ENCODE data around the gene FRMD4A.

- no peak for TF ChIP-seq EZH2 (IDR thresholded peaks at IDR 0.05; ENCODE audit: low read length, unreplicated experiment)
- TF ChIP-seq, protein P1, sequence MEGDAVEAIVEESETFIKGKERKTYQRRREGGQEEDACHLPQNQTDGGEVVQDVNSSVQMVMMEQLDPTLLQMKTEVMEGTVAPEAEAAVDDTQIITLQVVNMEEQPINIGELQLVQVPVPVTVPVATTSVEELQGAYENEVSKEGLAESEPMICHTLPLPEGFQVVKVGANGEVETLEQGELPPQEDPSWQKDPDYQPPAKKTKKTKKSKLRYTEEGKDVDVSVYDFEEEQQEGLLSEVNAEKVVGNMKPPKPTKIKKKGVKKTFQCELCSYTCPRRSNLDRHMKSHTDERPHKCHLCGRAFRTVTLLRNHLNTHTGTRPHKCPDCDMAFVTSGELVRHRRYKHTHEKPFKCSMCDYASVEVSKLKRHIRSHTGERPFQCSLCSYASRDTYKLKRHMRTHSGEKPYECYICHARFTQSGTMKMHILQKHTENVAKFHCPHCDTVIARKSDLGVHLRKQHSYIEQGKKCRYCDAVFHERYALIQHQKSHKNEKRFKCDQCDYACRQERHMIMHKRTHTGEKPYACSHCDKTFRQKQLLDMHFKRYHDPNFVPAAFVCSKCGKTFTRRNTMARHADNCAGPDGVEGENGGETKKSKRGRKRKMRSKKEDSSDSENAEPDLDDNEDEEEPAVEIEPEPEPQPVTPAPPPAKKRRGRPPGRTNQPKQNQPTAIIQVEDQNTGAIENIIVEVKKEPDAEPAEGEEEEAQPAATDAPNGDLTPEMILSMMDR (conservative IDR thresholded peaks at IDR 0.05; ENCODE audit: low read depth, low read length), result no peak
Measured at GRCh38 chr10:13683017-13683416, 647.7 kb downstream of the FRMD4A start.
